Keratinocyte (primary cell): ENCODE data around the gene TSEN34. TPM values are rescaled to one million over a fixed set of nuclear protein-coding genes. Genes with fewer than 3 reads are reported as not detected.

ENCODE experiments used
- DNase-seq: peaks from one replicate; pipeline ENCODE4 v3.0.0-alpha.2; 2011; ENCODE audit warnings: low read depth, missing footprints, low spot score
- FAIRE-seq: peaks from 2 replicates; lab custom pipeline; 2011; peaks lifted over from hg19 to GRCh38; lab: Jason Lieb, UNC
- H2AFZ ChIP-seq: 2 replicates; pipeline ENCODE4 v1.6.0; 2012; ENCODE audit warnings: low read length, control low read depth, inconsistent platforms; ENCODE audit not compliant: control insufficient read depth
- H3K27ac ChIP-seq: 2 replicates; pipeline ENCODE4 v1.5.1; 2011; ENCODE audit warnings: low read length; ENCODE audit not compliant: control insufficient read depth, insufficient read depth
- H3K27me3 ChIP-seq: 3 replicates; pipeline ENCODE4 v1.6.0; 2011; ENCODE audit warnings: low read length; ENCODE audit not compliant: control insufficient read depth, insufficient read depth; ENCODE audit errors: extremely low read depth
- H3K36me3 ChIP-seq, 2 experiments: 2 replicates in 1 of 2; 3 replicates in 1 of 2; pipeline ENCODE4 v1.5.1; 2011; ENCODE audit warnings: low read length in 2 of 2, mild to moderate bottlenecking in 1 of 2; ENCODE audit not compliant: control insufficient read depth in 2 of 2, insufficient read depth in 2 of 2; ENCODE audit errors: extremely low read depth in 1 of 2
- H3K4me1 ChIP-seq: 3 replicates; pipeline ENCODE4 v1.5.1; 2011; ENCODE audit warnings: low read length; ENCODE audit not compliant: control insufficient read depth, insufficient read depth; ENCODE audit errors: extremely low read depth
- H3K4me2 ChIP-seq: 3 replicates; pipeline ENCODE4 v1.6.0; 2011; ENCODE audit warnings: low read depth, low read length; ENCODE audit not compliant: control insufficient read depth, insufficient read depth; ENCODE audit errors: extremely low read depth
- H3K4me3 ChIP-seq, 3 experiments: fragments of 200-600 bp in 1 of 3; sonication (generic) in 1 of 3; 2 replicates in 2 of 3; 3 replicates in 1 of 3; pipeline ENCODE4 v1.5.1; 2011 to 2016; ENCODE audit warnings: low read length in 3 of 3, mild to moderate bottlenecking in 3 of 3, control low read depth in 2 of 3, inconsistent platforms in 1 of 3, low read depth in 1 of 3, mixed read lengths in 1 of 3, mixed run types in 1 of 3, moderate library complexity in 1 of 3; ENCODE audit not compliant: control insufficient read depth in 2 of 3, insufficient read depth in 2 of 3; ENCODE audit errors: extremely low read depth in 1 of 3
- H3K79me2 ChIP-seq: 2 replicates; pipeline ENCODE4 v1.6.0; 2012; ENCODE audit warnings: low read length; ENCODE audit not compliant: control insufficient read depth, insufficient read depth
- H3K9ac ChIP-seq: 3 replicates; pipeline ENCODE4 v1.6.0; 2011; ENCODE audit warnings: low read length; ENCODE audit not compliant: control insufficient read depth, insufficient read depth; ENCODE audit errors: extremely low read depth
- H3K9me1 ChIP-seq: 3 replicates; pipeline ENCODE4 v1.6.0; 2011; ENCODE audit warnings: low read length; ENCODE audit not compliant: control insufficient read depth, insufficient read depth; ENCODE audit errors: extremely low read depth
- H3K9me3 ChIP-seq: 2 replicates; pipeline ENCODE4 v1.5.1; 2012; ENCODE audit warnings: low read depth, low read length; ENCODE audit not compliant: control insufficient read depth
- H4K20me1 ChIP-seq: 3 replicates; pipeline ENCODE4 v1.6.0; 2011; ENCODE audit warnings: low read length; ENCODE audit not compliant: control insufficient read depth, insufficient read depth; ENCODE audit errors: extremely low read depth
- CTCF ChIP-seq, 3 experiments: IDR thresholded peaks in 1 of 3; conservative IDR thresholded peaks in 1 of 3; optimal IDR thresholded peaks in 1 of 3; 2 replicates in 2 of 3; 3 replicates in 1 of 3; pipeline versions ENCODE3 to v1.5.1; 2011; ENCODE audit warnings: low read length in 3 of 3, mild to moderate bottlenecking in 3 of 3, moderate library complexity in 2 of 3, control low read depth in 1 of 3, inconsistent platforms in 1 of 3; ENCODE audit not compliant: insufficient read depth in 2 of 3; ENCODE audit errors: extremely low read depth in 1 of 3
- EZH2 ChIP-seq: IDR thresholded peaks from one replicate; pipeline ENCODE4 v1.6.1; 2012; ENCODE audit warnings: inconsistent platforms, mild to moderate bottlenecking, low read length, moderate library complexity
- dilution Hi-C: fragments of 300-500 bp; cut with MboI; formaldehyde crosslinking; loops from one replicate; pipeline ENCODE4 v1.7.0; 2020; ENCODE audit warnings: low sequenced_read_pairs; ENCODE audit not compliant: extremely low pct_ligation_motif_present
- polyA plus RNA-seq, 5 experiments: library from polyadenylated mRNA; depleted of rRNA in 3 of 5; stranded (reverse) in 3 of 5; stranded (forward) in 1 of 5; unstranded in 1 of 5; fragments of >200 nt; gene quantifications; 1 replicate in 1 of 5; 2 replicates in 3 of 5; 3 replicates in 1 of 5; pipeline versions ENCODE4 v1.2.1 to v1.2.3, GENCODE V29; 2011 to 2012; ENCODE audit warnings: missing spikeins in 2 of 5, low read depth in 1 of 5, low replicate concordance in 1 of 5

TSEN34 gene
- polyA plus RNA-seq, 1 donor (not counting 4 experiments of a cell fraction or from before 2014, with no cell fraction given): 36.5 TPM

GRCh38 chr19:54189735-54190502 is 1.2 kb upstream of the TSEN34 start:
- dilution Hi-C loops: no loop called here

GRCh38 chr19:54190503-54191010 is 551 bp upstream of the TSEN34 start:
- Histone ChIP-seq H3K9me3 (no peaks in the 10 kb centered on the region), H3K27me3 (no peaks in the 10 kb centered on the region), H3K4me1 (peaks cover 15% of the 10 kb centered on the region), H3K9ac (peak overlapping the region; percentile 99), H3K9me1 (no peaks in the 10 kb centered on the region), H4K20me1 (no peaks in the 10 kb centered on the region), H2AFZ (peak overlapping the region; percentile 98), H3K79me2 (peaks cover 45% of the 10 kb centered on the region), H3K4me3 (peak overlapping the region; percentile 68 to 95 (median 88)), H3K27ac (peak overlapping the region; percentile 99), H3K36me3 (peaks cover 17 to 20% of the 10 kb centered on the region in 2 experiments), H3K4me2 (peak overlapping the region; percentile 95)
- DNase-seq: peak; percentile 96
- no peak for TF ChIP-seq CTCF (optimal IDR thresholded peaks at IDR 0.05 in 1 of 3, IDR thresholded peaks at IDR 0.05 in 1 of 3, conservative IDR thresholded peaks at IDR 0.05 in 1 of 3; ENCODE audit: extremely low read depth in 1 of 3, insufficient read depth in 2 of 3, low read length in 3 of 3)
- no peak for TF ChIP-seq EZH2
- peak; percentile 80 for FAIRE-seq
- dilution Hi-C loops: no loop called here

More at GRCh38 chr19:54189735-54190502, 1.2 kb upstream of the TSEN34 start:
- FAIRE-seq (peak; percentile 94), DNase-seq (peak; percentile 100)
- Histone ChIP-seq H3K9me1 (no peaks in the 10 kb centered on the region), H4K20me1 (no peaks in the 10 kb centered on the region), H3K4me3 (peak overlapping the region; percentile 82 to 95 (median 87)), H3K9ac (peak overlapping the region; percentile 99), H3K36me3 (peaks cover 18 to 20% of the 10 kb centered on the region in 2 experiments), H3K4me1 (peaks cover 15% of the 10 kb centered on the region), H3K79me2 (peaks cover 45% of the 10 kb centered on the region), H3K27me3 (no peaks in the 10 kb centered on the region), H3K27ac (peak overlapping the region; percentile 99), H2AFZ (peak overlapping the region; percentile 98), H3K9me3 (no peaks in the 10 kb centered on the region), H3K4me2 (peak overlapping the region; percentile 66)
- TF ChIP-seq EZH2: no peak
- TF ChIP-seq CTCF (optimal IDR thresholded peaks at IDR 0.05 in 1 of 3, IDR thresholded peaks at IDR 0.05 in 1 of 3, conservative IDR thresholded peaks at IDR 0.05 in 1 of 3; ENCODE audit: extremely low read depth in 1 of 3, insufficient read depth in 2 of 3, low read length in 3 of 3): no peak
